Body of pancreas (tissue), 4 donors: Measurements from ENCODE around the gene NECTIN1. TPM values are rescaled to one million over a fixed set of nuclear protein-coding genes. Genes with fewer than 3 reads are reported as not detected.

Experiments
- ATAC-seq: fragments of 150-250 bp; one replicate; pipeline ENCODE4 v1.9.1; 2016
- DNase-seq, 4 donors: peaks; one replicate each; pipeline ENCODE4 v3.0.0-alpha.2; 2019
- H3K27ac ChIP-seq, 4 donors: fragments of 200-600 bp; sonication (generic); 1 replicate in 3 of 4; 2 replicates in 1 of 4; pipeline versions ENCODE4 v1.5.1 to v1.6.1; 2016 to 2019; ENCODE audit warnings: mild to moderate bottlenecking in 1 of 4, mixed read lengths in 1 of 4, moderate library complexity in 1 of 4
- H3K27me3 ChIP-seq, 2 donors: fragments of 200-600 bp; sonication (generic); one replicate each; pipeline ENCODE4 v1.6.0; 2016; ENCODE audit warnings: mild to moderate bottlenecking in 1 of 2
- H3K36me3 ChIP-seq, 2 donors: fragments of 200-600 bp; sonication (generic); replicated peaks in 1 of 2; 2 replicates each; pipeline ENCODE4 v1.5.1; 2016; ENCODE audit warnings: low read depth in 2 of 2; ENCODE audit not compliant: insufficient read depth in 1 of 2
- H3K4me1 ChIP-seq: fragments of 200-600 bp; sonication (generic); one replicate; pipeline ENCODE4 v1.6.0; 2016
- H3K4me3 ChIP-seq, 2 donors: fragments of 200-600 bp; sonication (generic); 1 replicate in 1 of 2; 2 replicates in 1 of 2; pipeline ENCODE4 v1.5.1; 2016 to 2019
- H3K9me3 ChIP-seq, 3 donors: fragments of 200-600 bp; sonication (generic); 1 replicate in 2 of 3; 2 replicates in 1 of 3; pipeline ENCODE4 v1.5.1; 2016
- CTCF ChIP-seq, 7 experiments: fragments of 450-650 bp in 4 of 7; fragments of 200-600 bp in 3 of 7; sonication (generic) in 3 of 7; IDR thresholded peaks; one replicate each; pipeline ENCODE4 v1.5.1; 2016 to 2019; ENCODE audit warnings: antibody characterized with exemption in 7 of 7
- POLR2A ChIP-seq, 3 donors: fragments of 450-650 bp; IDR thresholded peaks; one replicate each; pipeline ENCODE4 v1.6.1; 2016; ENCODE audit warnings: antibody characterized with exemption in 3 of 3, mild to moderate bottlenecking in 2 of 3
- WGBS, 2 donors: methylation state at CpG; one replicate each; pipeline ENCODE4 v1.1.5; 2017; 5-methylcytosine and 5-hydroxymethylcytosine counted together
- intact Hi-C: fragments of 100-400 bp; cut with DNase I; formaldehyde crosslinking; loops from one replicate; pipeline ENCODE4 v1.15.1; 2023
- total RNA-seq, 2 donors: library from RNA; depleted of rRNA; stranded (reverse); fragments of >200 nt; gene quantifications; one replicate each; pipeline ENCODE4 v1.1.0, GENCODE V29; 2016

Gene NECTIN1
- total RNA-seq, 2 donors from 2014 or later, result 7.3 to 31.6 TPM

GRCh38 chr11:119722281-119722794 lies 6.7 kb downstream of the NECTIN1 start:
- H3K27me3 ChIP-seq, result no peaks in the 10 kb centered on the region
- DNase-seq (peak; percentile 87 to 98 (median 94)), ATAC-seq (peak; percentile 86)
- intact Hi-C loops, result no loop called here
- H3K4me3 ChIP-seq, result no peak overlapping the region
- TF ChIP-seq POLR2A (IDR thresholded peaks at IDR 0.05), result peak in 2 of 3 donors; percentile 37 to 46
- peak in 3 of 7 experiments; percentile 5 to 24 (median 23) for TF ChIP-seq CTCF (IDR thresholded peaks at IDR 0.05)
- peaks cover 47% of the 10 kb centered on the region for H3K4me1 ChIP-seq
- no peaks in the 10 kb centered on the region for H3K36me3 ChIP-seq
- H3K27ac ChIP-seq, result peak overlapping the region; percentile 44 to 74 (median 67)
- no peaks in the 10 kb centered on the region for H3K9me3 ChIP-seq
- WGBS, 2 donors, result 23 to 69% methylated on average over 4 to 10 of the region's 10 CpGs

DNA sequence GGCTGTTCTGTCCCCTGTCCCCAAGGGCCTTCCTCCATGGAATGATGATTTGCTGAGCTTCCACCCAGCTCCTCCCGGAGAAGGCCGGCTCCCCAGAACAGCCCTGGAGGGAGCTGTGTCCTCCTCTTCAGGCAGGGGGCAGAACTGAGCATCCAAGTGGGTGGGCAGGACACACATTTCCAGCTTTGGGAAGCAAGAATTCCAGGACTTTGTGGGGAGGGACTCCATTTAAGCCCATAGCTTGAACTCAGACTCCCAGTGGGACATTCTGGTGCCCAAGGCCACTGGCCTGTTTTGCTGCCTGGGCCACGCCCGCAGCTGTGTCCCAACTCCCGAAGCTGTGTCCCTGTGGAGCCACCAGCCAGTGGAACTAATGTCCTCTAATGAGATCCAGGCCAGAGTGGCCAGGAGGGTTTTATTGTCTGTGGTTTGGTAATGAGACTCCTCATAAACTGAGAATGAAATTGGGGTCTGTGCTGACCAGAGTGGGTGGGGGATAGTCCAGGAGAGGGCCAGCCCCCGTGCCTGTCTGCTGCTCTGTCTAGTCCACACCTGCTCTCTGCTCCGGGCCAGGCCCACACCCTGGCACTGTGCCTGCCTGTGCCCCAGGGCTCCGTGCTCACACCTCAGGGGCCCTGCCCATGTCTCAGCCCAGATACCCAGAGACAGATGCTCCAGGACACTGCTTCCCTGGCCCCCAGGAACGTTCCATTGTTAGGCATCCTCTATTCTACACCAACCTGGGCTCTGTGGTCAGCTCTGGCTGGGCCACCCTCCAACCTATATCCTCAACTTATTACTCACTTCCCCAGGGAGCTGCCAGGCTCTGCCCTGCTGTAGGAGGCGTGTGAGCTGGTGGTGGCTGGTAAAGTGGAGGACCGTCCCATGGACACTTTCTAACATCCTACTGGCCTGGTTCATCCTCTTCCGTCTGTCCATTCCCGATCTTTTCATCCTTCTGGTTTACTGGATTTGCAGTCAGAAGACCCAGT lies 7.6 kb downstream of the NECTIN1 start:
- peak overlapping the region; percentile 44 to 74 (median 67) for H3K27ac ChIP-seq
- DNase-seq (peak; percentile 48 to 69 (median 49)), ATAC-seq (peak; percentile 42)
- WGBS, 2 donors, result 54 to 76% methylated on average over 7 to 13 of the region's 13 CpGs
- H3K36me3 ChIP-seq, result no peaks in the 10 kb centered on the region
- no peaks in the 10 kb centered on the region for H3K9me3 ChIP-seq
- intact Hi-C loops, result no loop called here
- TF ChIP-seq POLR2A (IDR thresholded peaks at IDR 0.05) (no peak), CTCF (IDR thresholded peaks at IDR 0.05) (peak in 6 of 7 experiments; percentile 27 to 51 (median 46))
- peaks cover 38% of the 10 kb centered on the region for H3K4me1 ChIP-seq
- no peak overlapping the region for H3K4me3 ChIP-seq
- H3K27me3 ChIP-seq, result no peaks in the 10 kb centered on the region

GRCh38 chr11:119720311-119720913 lies 8.6 kb downstream of the NECTIN1 start:
- TF ChIP-seq CTCF (IDR thresholded peaks at IDR 0.05) (no peak), POLR2A (IDR thresholded peaks at IDR 0.05) (no peak)
- intact Hi-C loops, result no loop called here
- 87 to 95% methylated on average over 14 to 16 of the region's 18 CpGs for WGBS, 2 donors
- Histone ChIP-seq H3K27ac (peak overlapping the region in 1 of 4 donors; percentile 68), H3K4me1 (peaks cover 29% of the 10 kb centered on the region), H3K36me3 (no peaks in the 10 kb centered on the region), H3K27me3 (no peaks in the 10 kb centered on the region), H3K9me3 (no peaks in the 10 kb centered on the region), H3K4me3 (no peak overlapping the region)
- DNase-seq (no peak), ATAC-seq (no peak)

GRCh38 chr11:119717839-119718534 lies 11.0 kb downstream of the NECTIN1 start:
- TF ChIP-seq POLR2A (IDR thresholded peaks at IDR 0.05) (no peak), CTCF (IDR thresholded peaks at IDR 0.05) (no peak)
- peaks cover 41% of the 10 kb centered on the region for H3K4me1 ChIP-seq
- ATAC-seq (no peak), DNase-seq (no peak)
- H3K27ac ChIP-seq, result no peak overlapping the region
- intact Hi-C loops, result no loop called here
- 78 to 85% methylated on average over 12 to 14 of the region's 14 CpGs for WGBS, 2 donors
- no peak overlapping the region for H3K4me3 ChIP-seq
- H3K9me3 ChIP-seq, result no peaks in the 10 kb centered on the region
- H3K27me3 ChIP-seq, result no peaks in the 10 kb centered on the region
- no peaks in the 10 kb centered on the region for H3K36me3 ChIP-seq
